ENCODE data around the gene NUDT2.
A peak's percentile ranks its signal among the peaks of the same experiment; 100 is the strongest.

Gene NUDT2

GRCh38 chr9:34328500-34328986, 826 bp upstream of the NUDT2 start (continued):
- TF ChIP-seq ZNF571 (tag by site-specific recombination; IDR thresholded peaks at IDR 0.05) (no peak), REPIN1 (tag by site-specific recombination; IDR thresholded peaks at IDR 0.05; ENCODE audit: low read depth) (no peak), BCL6B (tag by site-specific recombination; IDR thresholded peaks at IDR 0.05) (no peak)
- TF ChIP-seq, protein P1, sequence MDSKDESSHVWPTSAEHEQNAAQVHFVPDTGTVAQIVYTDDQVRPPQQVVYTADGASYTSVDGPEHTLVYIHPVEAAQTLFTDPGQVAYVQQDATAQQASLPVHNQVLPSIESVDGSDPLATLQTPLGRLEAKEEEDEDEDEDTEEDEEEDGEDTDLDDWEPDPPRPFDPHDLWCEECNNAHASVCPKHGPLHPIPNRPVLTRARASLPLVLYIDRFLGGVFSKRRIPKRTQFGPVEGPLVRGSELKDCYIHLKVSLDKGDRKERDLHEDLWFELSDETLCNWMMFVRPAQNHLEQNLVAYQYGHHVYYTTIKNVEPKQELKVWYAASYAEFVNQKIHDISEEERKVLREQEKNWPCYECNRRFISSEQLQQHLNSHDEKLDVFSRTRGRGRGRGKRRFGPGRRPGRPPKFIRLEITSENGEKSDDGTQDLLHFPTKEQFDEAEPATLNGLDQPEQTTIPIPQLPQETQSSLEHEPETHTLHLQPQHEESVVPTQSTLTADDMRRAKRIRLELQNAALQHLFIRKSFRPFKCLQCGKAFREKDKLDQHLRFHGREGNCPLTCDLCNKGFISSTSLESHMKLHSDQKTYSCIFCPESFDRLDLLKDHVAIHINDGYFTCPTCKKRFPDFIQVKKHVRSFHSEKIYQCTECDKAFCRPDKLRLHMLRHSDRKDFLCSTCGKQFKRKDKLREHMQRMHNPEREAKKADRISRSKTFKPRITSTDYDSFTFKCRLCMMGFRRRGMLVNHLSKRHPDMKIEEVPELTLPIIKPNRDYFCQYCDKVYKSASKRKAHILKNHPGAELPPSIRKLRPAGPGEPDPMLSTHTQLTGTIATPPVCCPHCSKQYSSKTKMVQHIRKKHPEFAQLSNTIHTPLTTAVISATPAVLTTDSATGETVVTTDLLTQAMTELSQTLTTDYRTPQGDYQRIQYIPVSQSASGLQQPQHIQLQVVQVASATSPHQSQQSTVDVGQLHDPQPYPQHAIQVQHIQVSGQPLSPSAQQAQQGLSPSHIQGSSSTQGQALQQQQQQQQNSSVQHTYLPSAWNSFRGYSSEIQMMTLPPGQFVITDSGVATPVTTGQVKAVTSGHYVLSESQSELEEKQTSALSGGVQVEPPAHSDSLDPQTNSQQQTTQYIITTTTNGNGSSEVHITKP (tag by site-specific recombination; IDR thresholded peaks at IDR 0.05): peak; percentile 92
- TF ChIP-seq, protein P2, sequence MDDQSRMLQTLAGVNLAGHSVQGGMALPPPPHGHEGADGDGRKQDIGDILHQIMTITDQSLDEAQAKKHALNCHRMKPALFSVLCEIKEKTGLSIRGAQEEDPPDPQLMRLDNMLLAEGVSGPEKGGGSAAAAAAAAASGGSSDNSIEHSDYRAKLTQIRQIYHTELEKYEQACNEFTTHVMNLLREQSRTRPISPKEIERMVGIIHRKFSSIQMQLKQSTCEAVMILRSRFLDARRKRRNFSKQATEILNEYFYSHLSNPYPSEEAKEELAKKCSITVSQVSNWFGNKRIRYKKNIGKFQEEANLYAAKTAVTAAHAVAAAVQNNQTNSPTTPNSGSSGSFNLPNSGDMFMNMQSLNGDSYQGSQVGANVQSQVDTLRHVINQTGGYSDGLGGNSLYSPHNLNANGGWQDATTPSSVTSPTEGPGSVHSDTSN (CRISPR knock-in tag; IDR thresholded peaks at IDR 0.05): no peak
- TF ChIP-seq, protein P3, sequence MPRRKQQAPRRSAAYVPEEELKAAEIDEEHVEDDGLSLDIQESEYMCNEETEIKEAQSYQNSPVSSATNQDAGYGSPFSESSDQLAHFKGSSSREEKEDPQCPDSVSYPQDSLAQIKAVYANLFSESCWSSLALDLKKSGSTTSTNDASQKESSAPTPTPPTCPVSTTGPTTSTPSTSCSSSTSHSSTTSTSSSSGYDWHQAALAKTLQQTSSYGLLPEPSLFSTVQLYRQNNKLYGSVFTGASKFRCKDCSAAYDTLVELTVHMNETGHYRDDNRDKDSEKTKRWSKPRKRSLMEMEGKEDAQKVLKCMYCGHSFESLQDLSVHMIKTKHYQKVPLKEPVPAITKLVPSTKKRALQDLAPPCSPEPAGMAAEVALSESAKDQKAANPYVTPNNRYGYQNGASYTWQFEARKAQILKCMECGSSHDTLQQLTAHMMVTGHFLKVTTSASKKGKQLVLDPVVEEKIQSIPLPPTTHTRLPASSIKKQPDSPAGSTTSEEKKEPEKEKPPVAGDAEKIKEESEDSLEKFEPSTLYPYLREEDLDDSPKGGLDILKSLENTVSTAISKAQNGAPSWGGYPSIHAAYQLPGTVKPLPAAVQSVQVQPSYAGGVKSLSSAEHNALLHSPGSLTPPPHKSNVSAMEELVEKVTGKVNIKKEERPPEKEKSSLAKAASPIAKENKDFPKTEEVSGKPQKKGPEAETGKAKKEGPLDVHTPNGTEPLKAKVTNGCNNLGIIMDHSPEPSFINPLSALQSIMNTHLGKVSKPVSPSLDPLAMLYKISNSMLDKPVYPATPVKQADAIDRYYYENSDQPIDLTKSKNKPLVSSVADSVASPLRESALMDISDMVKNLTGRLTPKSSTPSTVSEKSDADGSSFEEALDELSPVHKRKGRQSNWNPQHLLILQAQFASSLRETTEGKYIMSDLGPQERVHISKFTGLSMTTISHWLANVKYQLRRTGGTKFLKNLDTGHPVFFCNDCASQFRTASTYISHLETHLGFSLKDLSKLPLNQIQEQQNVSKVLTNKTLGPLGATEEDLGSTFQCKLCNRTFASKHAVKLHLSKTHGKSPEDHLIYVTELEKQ (tag by site-specific recombination; IDR thresholded peaks at IDR 0.05; ENCODE audit: borderline replicate concordance): 0 out of 2 replicates have a peak, but pooled peaks have one; percentile 19

DNA sequence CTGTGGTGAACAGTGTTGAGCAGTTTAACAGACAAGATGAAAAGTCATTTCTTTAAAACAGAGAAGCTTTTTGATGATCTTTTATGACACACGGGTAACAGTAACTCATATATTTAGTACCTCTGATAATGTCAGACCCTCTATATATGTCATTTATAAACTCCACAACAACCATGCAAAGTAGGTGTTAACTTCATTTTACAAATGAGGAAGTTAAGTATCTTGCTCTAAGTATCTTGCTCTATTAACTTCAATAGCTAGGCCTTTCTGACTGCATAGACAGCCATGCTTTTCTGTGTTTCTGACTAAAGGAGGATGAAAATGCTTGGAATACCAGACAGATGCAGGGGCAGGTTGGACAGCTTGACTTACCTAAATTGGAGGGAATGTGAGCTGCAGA, 1.8 kb downstream of the NUDT2 start:
- ChIA-PET CTCF (interaction anchor here (0.6 to 7.1 kb wide), 11 partner anchors 8 to 272 kb away, joined by 3 to 172 read pairs (median 13); partner anchors contain the start of gene MYORG), POLR2A (interaction anchor here (1.0 to 1.3 kb wide), 2 partner anchors 44 to 45 kb away, joined by 3 to 5 read pairs; partner anchors contain the start of gene MYORG)
- no peaks in the 10 kb centered on the region; the same call in 1 of the 2 replicates for H3K4me1 ChIP-seq (ENCODE audit: control insufficient read depth, insufficient read depth, low read length)
- TF ChIP-seq ZNF596 (tag by site-specific recombination; IDR thresholded peaks at IDR 0.05) (no peak), ZNF266 (tag by site-specific recombination; IDR thresholded peaks at IDR 0.05; ENCODE audit: low read depth) (no peak)
- H3K9me3 ChIP-seq (ENCODE audit: control insufficient read depth, insufficient read depth, low read depth, low read length): no peaks in the 10 kb centered on the region
- H3K27ac ChIP-seq (ENCODE audit: extremely low read depth, low read depth, low read length): no peak overlapping the region
- no peak overlapping the region for H3K4me3 ChIP-seq (ENCODE audit: low read depth, low read length)
- H3K36me3 ChIP-seq (ENCODE audit: control insufficient read depth in 2 of 2, insufficient read depth in 1 of 2, low read length in 2 of 2): no peaks in the 10 kb centered on the region

- peak; percentile 48; the same call in 1 of the 2 replicates for TF ChIP-seq CTCF (tag by site-specific recombination; IDR thresholded peaks at IDR 0.05)
- TF ChIP-seq ZNF654 (tag by site-specific recombination; IDR thresholded peaks at IDR 0.05; ENCODE audit: low read depth): peak; percentile 67
- peak; percentile 59; the same call in 1 of the 2 replicates for TF ChIP-seq SP7 (tag by site-specific recombination; IDR thresholded peaks at IDR 0.05)
- 0 out of 2 replicates have a peak, but pooled peaks have one; percentile 9 for TF ChIP-seq BCL6B (tag by site-specific recombination; IDR thresholded peaks at IDR 0.05)
- TF ChIP-seq ZNF324 (tag by site-specific recombination; IDR thresholded peaks at IDR 0.05): no peak
- no peak for TF ChIP-seq ZNF174 (tag by site-specific recombination; IDR thresholded peaks at IDR 0.05)
- TF ChIP-seq ZFHX2 (tag by site-specific recombination; conservative IDR thresholded peaks at IDR 0.05): no peak
- no peak overlapping the region for H3K4me3 ChIP-seq (ENCODE audit: low read depth, low read length)
- H3K4me1 ChIP-seq (ENCODE audit: control insufficient read depth, insufficient read depth, low read length): no peaks in the 10 kb centered on the region
- ChIA-PET CTCF (interaction anchor here (0.6 to 7.1 kb wide), 25 partner anchors 9 to 314 kb away, joined by 3 to 172 read pairs (median 4); partner anchors contain the start of genes GALT and MYORG), POLR2A (interaction anchor here (0.5 to 3.1 kb wide), 3 partner anchors 10 to 45 kb away, joined by 3 to 16 read pairs (median 4); partner anchors contain the start of gene MYORG)
- H3K27ac ChIP-seq (ENCODE audit: extremely low read depth, low read depth, low read length): no peak overlapping the region
- no peaks in the 10 kb centered on the region for H3K9me3 ChIP-seq (ENCODE audit: control insufficient read depth, insufficient read depth, low read depth, low read length)
- H3K36me3 ChIP-seq (ENCODE audit: control insufficient read depth in 2 of 2, insufficient read depth in 1 of 2, low read length in 2 of 2): no peaks in the 10 kb centered on the region
These were observed 3.0 kb downstream of the NUDT2 start for GRCh38 chr9:34332076-34332964.

Measured in HEK293 (cell line).